ENCODE measurements around the gene SLC35G6. TPM values are rescaled to one million over a fixed set of nuclear protein-coding genes. Genes with fewer than 3 reads are reported as not detected.

The SLC35G6 gene
- total and polyA plus RNA-seq, 2 of the 13 experiments (the other 11 are each of a cell fraction or from before 2014, with no cell fraction given) = 0.07 TPM; not detected in 1

GRCh38 chr17:7444682-7445618 lies 36.3 kb upstream of the SLC35G6 start, which contains the start of gene CHRNB1 (continued):
- TF ChIP-seq, protein P1, sequence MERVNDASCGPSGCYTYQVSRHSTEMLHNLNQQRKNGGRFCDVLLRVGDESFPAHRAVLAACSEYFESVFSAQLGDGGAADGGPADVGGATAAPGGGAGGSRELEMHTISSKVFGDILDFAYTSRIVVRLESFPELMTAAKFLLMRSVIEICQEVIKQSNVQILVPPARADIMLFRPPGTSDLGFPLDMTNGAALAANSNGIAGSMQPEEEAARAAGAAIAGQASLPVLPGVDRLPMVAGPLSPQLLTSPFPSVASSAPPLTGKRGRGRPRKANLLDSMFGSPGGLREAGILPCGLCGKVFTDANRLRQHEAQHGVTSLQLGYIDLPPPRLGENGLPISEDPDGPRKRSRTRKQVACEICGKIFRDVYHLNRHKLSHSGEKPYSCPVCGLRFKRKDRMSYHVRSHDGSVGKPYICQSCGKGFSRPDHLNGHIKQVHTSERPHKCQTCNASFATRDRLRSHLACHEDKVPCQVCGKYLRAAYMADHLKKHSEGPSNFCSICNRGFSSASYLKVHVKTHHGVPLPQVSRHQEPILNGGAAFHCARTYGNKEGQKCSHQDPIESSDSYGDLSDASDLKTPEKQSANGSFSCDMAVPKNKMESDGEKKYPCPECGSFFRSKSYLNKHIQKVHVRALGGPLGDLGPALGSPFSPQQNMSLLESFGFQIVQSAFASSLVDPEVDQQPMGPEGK (CRISPR knock-in tag; IDR thresholded peaks at IDR 0.05) = peak; percentile 83
- TF ChIP-seq ZNF562 (CRISPR knock-in tag; IDR thresholded peaks at IDR 0.05; ENCODE audit: borderline replicate concordance) (no peak), ZBTB7A (CRISPR knock-in tag; IDR thresholded peaks at IDR 0.05) (0 out of 2 replicates have a peak, but pooled peaks have one; percentile 31), TMF1 (CRISPR knock-in tag; IDR thresholded peaks at IDR 0.05; ENCODE audit: low read depth) (no peak), POLR2G (IDR thresholded peaks at IDR 0.05; ENCODE audit: low read depth, low read length) (peak; percentile 60), MAZ (IDR thresholded peaks at IDR 0.05; ENCODE audit: borderline replicate concordance, low read depth, low read length) (peak; percentile 56; the same call in 1 of the 2 replicates), MAZ (CRISPR knock-in tag; IDR thresholded peaks at IDR 0.05; ENCODE audit: low read depth) (peak; percentile 82), ZNF513 (CRISPR knock-in tag; conservative IDR thresholded peaks at IDR 0.05) (no peak), ZKSCAN1 (IDR thresholded peaks at IDR 0.05; ENCODE audit: low read length) (no peak), ZNF367 (CRISPR knock-in tag; IDR thresholded peaks at IDR 0.05; ENCODE audit: borderline replicate concordance) (no peak), ZFP90 (CRISPR knock-in tag; IDR thresholded peaks at IDR 0.05; ENCODE audit: borderline replicate concordance) (0 out of 2 replicates have a peak, but pooled peaks have one; percentile 42), ZNF460 (CRISPR knock-in tag; IDR thresholded peaks at IDR 0.05; ENCODE audit: borderline replicate concordance) (no peak), ZNF605 (CRISPR knock-in tag; IDR thresholded peaks at IDR 0.05) (peak; percentile 54; the same call in 1 of the 2 replicates), TBL1XR1 (IDR thresholded peaks at IDR 0.05; ENCODE audit: borderline replicate concordance, low read length, partially characterized antibody) (peak; percentile 48), ZNF317 (CRISPR knock-in tag; IDR thresholded peaks at IDR 0.05) (peak; percentile 65; the same call in 1 of the 2 replicates), HOXD1 (CRISPR knock-in tag; IDR thresholded peaks at IDR 0.05) (no peak), ZBTB10 (CRISPR knock-in tag; IDR thresholded peaks at IDR 0.05; ENCODE audit: borderline replicate concordance) (peak; percentile 54; the same call in 1 of the 2 replicates)
- TF ChIP-seq, protein P2, sequence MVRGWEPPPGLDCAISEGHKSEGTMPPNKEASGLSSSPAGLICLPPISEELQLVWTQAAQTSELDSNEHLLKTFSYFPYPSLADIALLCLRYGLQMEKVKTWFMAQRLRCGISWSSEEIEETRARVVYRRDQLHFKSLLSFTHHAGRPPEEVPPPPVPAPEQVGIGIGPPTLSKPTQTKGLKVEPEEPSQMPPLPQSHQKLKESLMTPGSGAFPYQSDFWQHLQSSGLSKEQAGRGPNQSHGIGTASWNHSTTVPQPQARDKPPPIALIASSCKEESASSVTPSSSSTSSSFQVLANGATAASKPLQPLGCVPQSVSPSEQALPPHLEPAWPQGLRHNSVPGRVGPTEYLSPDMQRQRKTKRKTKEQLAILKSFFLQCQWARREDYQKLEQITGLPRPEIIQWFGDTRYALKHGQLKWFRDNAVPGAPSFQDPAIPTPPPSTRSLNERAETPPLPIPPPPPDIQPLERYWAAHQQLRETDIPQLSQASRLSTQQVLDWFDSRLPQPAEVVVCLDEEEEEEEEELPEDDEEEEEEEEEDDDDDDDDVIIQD (CRISPR knock-in tag; IDR thresholded peaks at IDR 0.05; ENCODE audit: low read depth) = no peak; the same call in 1 of the 2 replicates

Measured in HepG2 (cell line).